NCI-H526 treated with DMSO at 0.1 percent for 48 hours (cell line): ENCODE results near the gene COX11.

Experiments used
- DNase-seq: peaks from one replicate; lab custom pipeline; 2025; lab: John Stamatoyannopoulos, UW

Gene COX11

GRCh38 chr17:54967621-54968261 is 713 bp downstream of the COX11 start:
- DNase-seq = peak; percentile 64

- DNase-seq = peak; percentile 44
Observed at GRCh38 chr17:54956791-54957190, 11.7 kb downstream of the COX11 start.

- DNase-seq = no peak
Observed at GRCh38 chr17:54951286-54951685, 17.2 kb downstream of the COX11 start.

GRCh38 chr17:54950116-54950515 is 18.3 kb downstream of the COX11 start:
- no peak for DNase-seq

GRCh38 chr17:54948380-54948779 is 20.1 kb downstream of the COX11 start:
- no peak for DNase-seq

GRCh38 chr17:54947396-54947795 is 21.1 kb downstream of the COX11 start:
- DNase-seq = no peak

- no peak for DNase-seq
Observed at GRCh38 chr17:54945671-54946070, 22.8 kb downstream of the COX11 start.

- no peak for DNase-seq
Observed at GRCh38 chr17:54945231-54945630, 23.2 kb downstream of the COX11 start.

- no peak for DNase-seq
Observed at GRCh38 chr17:54944796-54945195, 23.7 kb downstream of the COX11 start.

- DNase-seq = no peak
Observed at GRCh38 chr17:54941285-54941684, 27.2 kb downstream of the COX11 start.

- DNase-seq = no peak
Observed at GRCh38 chr17:54937426-54937825, 31.0 kb downstream of the COX11 start.

GRCh38 chr17:54937018-54937417 is 31.4 kb downstream of the COX11 start:
- no peak for DNase-seq

- DNase-seq = no peak
Observed at GRCh38 chr17:54935471-54935870, 33.0 kb downstream of the COX11 start.

GRCh38 chr17:54933921-54934320 is 34.5 kb downstream of the COX11 start:
- no peak for DNase-seq

GRCh38 chr17:54932711-54933110 is 35.7 kb downstream of the COX11 start:
- no peak for DNase-seq

GRCh38 chr17:54927525-54927924 is 40.9 kb downstream of the COX11 start:
- no peak for DNase-seq

GRCh38 chr17:54924405-54924804 is 44.0 kb downstream of the COX11 start:
- no peak for DNase-seq

- DNase-seq = no peak
Observed at GRCh38 chr17:54920819-54921218, 47.6 kb downstream of the COX11 start.

GRCh38 chr17:54919425-54919824 is 49.0 kb downstream of the COX11 start:
- no peak for DNase-seq

- DNase-seq = no peak
Observed at GRCh38 chr17:54916721-54917120, 51.7 kb downstream of the COX11 start.
